Activated naive CD8-positive, alpha-beta T cell treated with anti-CD3 and anti-CD28 coated beads, Interleukin-2, amount 50 U/mL, for 24 hours (primary cell): ENCODE data around the gene MAP1LC3A.

Experiments used
- ATAC-seq: fragments of 150-1000 bp; cut with Tn5 transposase; one replicate; pipeline ENCODE4 v1.10.0; 2021
- DNase-seq: peaks from one replicate; pipeline ENCODE4 v3.0.0; 2021
- H3K27ac Mint-ChIP-seq: one replicate; pipeline ENCODE4 v1.8.0; 2021; ENCODE audit warnings: mild to moderate bottlenecking, mixed read lengths
- H3K27me3 Mint-ChIP-seq: one replicate; pipeline ENCODE4 v1.8.0; 2021; ENCODE audit warnings: mixed read lengths
- H3K36me3 Mint-ChIP-seq: one replicate; pipeline ENCODE4 v1.8.0; 2021; ENCODE audit warnings: low read depth, mixed read lengths
- H3K4me1 Mint-ChIP-seq: one replicate; pipeline ENCODE4 v1.8.0; 2021; ENCODE audit warnings: mixed read lengths
- H3K4me3 Mint-ChIP-seq: one replicate; pipeline ENCODE4 v1.8.0; 2021; ENCODE audit warnings: mild to moderate bottlenecking, moderate library complexity, mixed read lengths
- H3K9me3 Mint-ChIP-seq: one replicate; pipeline ENCODE4 v1.8.0; 2021; ENCODE audit warnings: mixed read lengths

Gene MAP1LC3A

GRCh38 chr20:34549291-34549928, 9.1 kb upstream of the MAP1LC3A start:
- H3K36me3 Mint-ChIP-seq = no peaks in the 10 kb centered on the region
- peaks cover 4% of the 10 kb centered on the region for H3K4me1 Mint-ChIP-seq
- no peak for DNase-seq
- H3K27me3 Mint-ChIP-seq = no peaks in the 10 kb centered on the region
- no peak overlapping the region for H3K27ac Mint-ChIP-seq
- no peaks in the 10 kb centered on the region for H3K9me3 Mint-ChIP-seq
- no peak overlapping the region for H3K4me3 Mint-ChIP-seq
- no peak for ATAC-seq

- Mint-ChIP-seq H3K9me3 (no peaks in the 10 kb centered on the region), H3K4me1 (no peaks in the 10 kb centered on the region), H3K4me3 (no peak overlapping the region), H3K27me3 (no peaks in the 10 kb centered on the region), H3K36me3 (no peaks in the 10 kb centered on the region), H3K27ac (no peak overlapping the region)
- no peak for ATAC-seq
- DNase-seq = no peak
Observed at GRCh38 chr20:34549929-34550305, 8.6 kb upstream of the MAP1LC3A start.

GRCh38 chr20:34552569-34552968, 5.9 kb upstream of the MAP1LC3A start:
- Mint-ChIP-seq H3K27ac (no peak overlapping the region), H3K4me1 (peaks cover 4% of the 10 kb centered on the region), H3K36me3 (no peaks in the 10 kb centered on the region), H3K9me3 (no peaks in the 10 kb centered on the region), H3K4me3 (no peak overlapping the region), H3K27me3 (no peaks in the 10 kb centered on the region)
- ATAC-seq (no peak), DNase-seq (no peak)

GRCh38 chr20:34553366-34553867, 5.1 kb upstream of the MAP1LC3A start:
- no peak for DNase-seq
- no peak overlapping the region for H3K27ac Mint-ChIP-seq
- no peaks in the 10 kb centered on the region for H3K36me3 Mint-ChIP-seq
- peaks cover 8% of the 10 kb centered on the region for H3K4me1 Mint-ChIP-seq
- no peaks in the 10 kb centered on the region for H3K27me3 Mint-ChIP-seq
- H3K9me3 Mint-ChIP-seq = no peaks in the 10 kb centered on the region
- no peak overlapping the region for H3K4me3 Mint-ChIP-seq
- peak; percentile 57 for ATAC-seq

- no peaks in the 10 kb centered on the region for H3K36me3 Mint-ChIP-seq
Observed at GRCh38 chr20:34557936-34558319, 590 bp upstream of the MAP1LC3A start.

GRCh38 chr20:34559311-34560140, 1.0 kb downstream of the MAP1LC3A start:
- no peak for DNase-seq
- H3K9me3 Mint-ChIP-seq = no peaks in the 10 kb centered on the region
- no peak overlapping the region for H3K27ac Mint-ChIP-seq

More at GRCh38 chr20:34557936-34558319, 590 bp upstream of the MAP1LC3A start:
- H3K4me1 Mint-ChIP-seq = peaks cover 11% of the 10 kb centered on the region
- DNase-seq (no peak), ATAC-seq (no peak)
- no peaks in the 10 kb centered on the region for H3K27me3 Mint-ChIP-seq
- H3K9me3 Mint-ChIP-seq = no peaks in the 10 kb centered on the region
- peak overlapping the region; percentile 82 for H3K27ac Mint-ChIP-seq
- H3K4me3 Mint-ChIP-seq = peak overlapping the region; percentile 80

GRCh38 chr20:34560141-34560523, 1.6 kb downstream of the MAP1LC3A start:
- Mint-ChIP-seq H3K36me3 (no peaks in the 10 kb centered on the region), H3K4me1 (peaks cover 12% of the 10 kb centered on the region), H3K4me3 (no peak overlapping the region), H3K9me3 (no peaks in the 10 kb centered on the region), H3K27ac (no peak overlapping the region), H3K27me3 (no peaks in the 10 kb centered on the region)
- ATAC-seq (no peak), DNase-seq (no peak)

More at GRCh38 chr20:34559311-34560140, 1.0 kb downstream of the MAP1LC3A start:
- ATAC-seq = peak; percentile 23
- H3K36me3 Mint-ChIP-seq = no peaks in the 10 kb centered on the region
- H3K4me1 Mint-ChIP-seq = peaks cover 12% of the 10 kb centered on the region
- H3K27me3 Mint-ChIP-seq = no peaks in the 10 kb centered on the region
- peak overlapping the region; percentile 34 for H3K4me3 Mint-ChIP-seq

GRCh38 chr20:34560614-34561013, 2.1 kb downstream of the MAP1LC3A start:
- Mint-ChIP-seq H3K9me3 (no peaks in the 10 kb centered on the region), H3K27me3 (no peaks in the 10 kb centered on the region), H3K27ac (no peak overlapping the region), H3K4me1 (peaks cover 12% of the 10 kb centered on the region), H3K36me3 (no peaks in the 10 kb centered on the region), H3K4me3 (no peak overlapping the region)
- DNase-seq (no peak), ATAC-seq (no peak)

- no peaks in the 10 kb centered on the region for H3K27me3 Mint-ChIP-seq
- no peaks in the 10 kb centered on the region for H3K9me3 Mint-ChIP-seq
- ATAC-seq (no peak), DNase-seq (no peak)
- no peak overlapping the region for H3K4me3 Mint-ChIP-seq
- peaks cover 12% of the 10 kb centered on the region for H3K4me1 Mint-ChIP-seq
- H3K27ac Mint-ChIP-seq = no peak overlapping the region
- peaks cover 2% of the 10 kb centered on the region for H3K36me3 Mint-ChIP-seq
Observed at GRCh38 chr20:34561661-34562060, 3.1 kb downstream of the MAP1LC3A start.

GRCh38 chr20:34562641-34563040, 4.1 kb downstream of the MAP1LC3A start:
- Mint-ChIP-seq H3K27me3 (no peaks in the 10 kb centered on the region), H3K36me3 (peaks cover 2% of the 10 kb centered on the region), H3K4me3 (no peak overlapping the region), H3K4me1 (peaks cover 8% of the 10 kb centered on the region), H3K9me3 (no peaks in the 10 kb centered on the region), H3K27ac (no peak overlapping the region)
- no peak for DNase-seq
- ATAC-seq = no peak

GRCh38 chr20:34564833-34565232, 6.3 kb downstream of the MAP1LC3A start:
- peaks cover 2% of the 10 kb centered on the region for H3K4me1 Mint-ChIP-seq
- H3K36me3 Mint-ChIP-seq = peaks cover 2% of the 10 kb centered on the region
- H3K9me3 Mint-ChIP-seq = no peaks in the 10 kb centered on the region
- H3K27me3 Mint-ChIP-seq = no peaks in the 10 kb centered on the region
- no peak for DNase-seq
- ATAC-seq = no peak
- H3K27ac Mint-ChIP-seq = peak overlapping the region; percentile 80
- H3K4me3 Mint-ChIP-seq = no peak overlapping the region

- DNase-seq (no peak), ATAC-seq (no peak)
- Mint-ChIP-seq H3K36me3 (peaks cover 2% of the 10 kb centered on the region), H3K4me1 (peaks cover 11% of the 10 kb centered on the region), H3K27ac (no peak overlapping the region), H3K27me3 (no peaks in the 10 kb centered on the region), H3K4me3 (no peak overlapping the region), H3K9me3 (no peaks in the 10 kb centered on the region)
Observed at GRCh38 chr20:34566978-34567891, 8.7 kb downstream of the MAP1LC3A start.

- H3K9me3 Mint-ChIP-seq = no peaks in the 10 kb centered on the region
- H3K27ac Mint-ChIP-seq = no peak overlapping the region
- H3K36me3 Mint-ChIP-seq = peaks cover 2% of the 10 kb centered on the region
- DNase-seq (no peak), ATAC-seq (no peak)
- no peaks in the 10 kb centered on the region for H3K27me3 Mint-ChIP-seq
- H3K4me3 Mint-ChIP-seq = no peak overlapping the region
- peaks cover 11% of the 10 kb centered on the region for H3K4me1 Mint-ChIP-seq
Observed at GRCh38 chr20:34567892-34568865, 9.7 kb downstream of the MAP1LC3A start.
